IPS DF 6.9 (cell line): ENCODE results near the gene CPNE7.
"Not testable (repeated sequence)": the region's sequence is repeated elsewhere in the genome, so short reads cannot be mapped to it uniquely, and the experiment has no call there.

Source experiments
- DNase-seq: peaks from one replicate; pipeline ENCODE4 v3.0.0-alpha.2; 2013; ENCODE audit warnings: low read depth, low spot score
- H3K27ac ChIP-seq: one replicate; pipeline ENCODE4 v1.5.1; 2013; ENCODE audit warnings: low read length, control low read depth
- H3K27me3 ChIP-seq: 2 replicates; pipeline ENCODE4 v1.6.1; 2013; ENCODE audit warnings: mild to moderate bottlenecking, low read length; ENCODE audit not compliant: control insufficient read depth, insufficient read depth
- H3K36me3 ChIP-seq: 2 replicates; pipeline ENCODE4 v1.6.1; 2013; ENCODE audit warnings: low read length; ENCODE audit not compliant: control insufficient read depth, insufficient read depth
- H3K4me1 ChIP-seq: 2 replicates; pipeline ENCODE4 v1.6.1; 2013; ENCODE audit warnings: low read length; ENCODE audit not compliant: control insufficient read depth, insufficient read depth
- H3K4me3 ChIP-seq: 2 replicates; pipeline ENCODE4 v1.5.1; 2013; ENCODE audit warnings: mild to moderate bottlenecking, low read length
- H3K9me3 ChIP-seq: 2 replicates; pipeline ENCODE4 v1.6.1; 2013; ENCODE audit warnings: low read length, inconsistent platforms; ENCODE audit not compliant: control insufficient read depth, insufficient read depth
- WGBS: extraction: QIAGEN DNeasy Blood & Tissue Kit; methylation state at CpG from one replicate; pipeline ENCODE4 v1.1.7; 2013; ENCODE audit warnings: mixed read lengths, missing lambda C conversion rate; ENCODE audit not compliant: insufficient read length, insufficient coverage; 5-methylcytosine and 5-hydroxymethylcytosine counted together

CPNE7 gene

GRCh38 chr16:89567656-89568594 is 7.6 kb upstream of the CPNE7 start:
- no peaks in the 10 kb centered on the region for H3K27me3 ChIP-seq
- no peak overlapping the region for H3K27ac ChIP-seq
- H3K4me3 ChIP-seq = no peak overlapping the region
- no peak for DNase-seq
- whole genome bisulfite sequencing = no CpG with 5 or more reads among the region's 30 CpGs
- H3K9me3 ChIP-seq = no peaks in the 10 kb centered on the region
- peaks cover 16% of the 10 kb centered on the region for H3K36me3 ChIP-seq
- H3K4me1 ChIP-seq = peaks cover 2% of the 10 kb centered on the region; the same call in 1 of the 2 replicates

GRCh38 chr16:89569506-89570341 is 5.8 kb upstream of the CPNE7 start:
- no peaks in the 10 kb centered on the region for H3K36me3 ChIP-seq
- no peak overlapping the region for H3K4me3 ChIP-seq
- no peak for DNase-seq
- no peaks in the 10 kb centered on the region for H3K9me3 ChIP-seq
- H3K27me3 ChIP-seq = no peaks in the 10 kb centered on the region
- peaks cover 3% of the 10 kb centered on the region; the same call in 1 of the 2 replicates for H3K4me1 ChIP-seq
- no peak overlapping the region for H3K27ac ChIP-seq
- no CpG with 5 or more reads among the region's 23 CpGs for WGBS

- H3K9me3 ChIP-seq = no peaks in the 10 kb centered on the region
- peaks cover 2% of the 10 kb centered on the region; the same call in 1 of the 2 replicates for H3K4me1 ChIP-seq
- H3K27ac ChIP-seq = no peak overlapping the region
- H3K36me3 ChIP-seq = no peaks in the 10 kb centered on the region
- no CpG with 5 or more reads among the region's 30 CpGs for WGBS
- no peak for DNase-seq
- H3K4me3 ChIP-seq = no peak overlapping the region
- H3K27me3 ChIP-seq = no peaks in the 10 kb centered on the region
These were observed 5.1 kb upstream of the CPNE7 start for GRCh38 chr16:89570342-89570923.

- no CpG with 5 or more reads among the region's 36 CpGs for WGBS
- not testable (repeated sequence) for H3K27me3 ChIP-seq, H3K27ac ChIP-seq, H3K36me3 ChIP-seq, DNase-seq, H3K4me3 ChIP-seq, H3K9me3 ChIP-seq, H3K4me1 ChIP-seq
These were observed 4.5 kb upstream of the CPNE7 start for GRCh38 chr16:89570983-89571598.

- Histone ChIP-seq H3K9me3 (no peaks in the 10 kb centered on the region), H3K4me1 (peaks cover 2% of the 10 kb centered on the region), H3K36me3 (no peaks in the 10 kb centered on the region; the same call in 1 of the 2 replicates), H3K27ac (no peak overlapping the region), H3K4me3 (no peak overlapping the region), H3K27me3 (peaks cover 4% of the 10 kb centered on the region; the same call in 1 of the 2 replicates)
- WGBS = no CpG with 5 or more reads among the region's 18 CpGs
- no peak for DNase-seq
These were observed 3.9 kb upstream of the CPNE7 start for GRCh38 chr16:89571636-89572035.

- no peaks in the 10 kb centered on the region for H3K9me3 ChIP-seq
- no peak for DNase-seq
- WGBS = no CpG with 5 or more reads among the region's 14 CpGs
- H3K36me3 ChIP-seq = no peaks in the 10 kb centered on the region; the same call in 1 of the 2 replicates
- H3K27ac ChIP-seq = no peak overlapping the region
- H3K4me1 ChIP-seq = peaks cover 2% of the 10 kb centered on the region
- no peak overlapping the region for H3K4me3 ChIP-seq
- H3K27me3 ChIP-seq = peaks cover 4% of the 10 kb centered on the region; the same call in 1 of the 2 replicates
These were observed 3.5 kb upstream of the CPNE7 start for GRCh38 chr16:89572073-89572484.

- no peaks in the 10 kb centered on the region for H3K9me3 ChIP-seq
- no peak overlapping the region for H3K27ac ChIP-seq
- DNase-seq = no peak
- peaks cover 2% of the 10 kb centered on the region for H3K4me1 ChIP-seq
- H3K36me3 ChIP-seq = no peaks in the 10 kb centered on the region; the same call in 1 of the 2 replicates
- peaks cover 4% of the 10 kb centered on the region; the same call in 1 of the 2 replicates for H3K27me3 ChIP-seq
- WGBS = no CpG with 5 or more reads among the region's 19 CpGs
- H3K4me3 ChIP-seq = no peak overlapping the region
These were observed 2.9 kb upstream of the CPNE7 start for GRCh38 chr16:89572485-89573205.

GRCh38 chr16:89573826-89574680 is 1.5 kb upstream of the CPNE7 start:
- Histone ChIP-seq H3K27me3 (peaks cover 4% of the 10 kb centered on the region; the same call in 1 of the 2 replicates), H3K27ac (no peak overlapping the region), H3K36me3 (no peaks in the 10 kb centered on the region; the same call in 1 of the 2 replicates), H3K4me3 (peak overlapping the region; percentile 68; the same call in 1 of the 2 replicates), H3K4me1 (peaks cover 2% of the 10 kb centered on the region), H3K9me3 (no peaks in the 10 kb centered on the region)
- whole genome bisulfite sequencing = no CpG with 5 or more reads among the region's 31 CpGs
- no peak for DNase-seq
